GM13976 (cell line): ENCODE measurements around the gene PCSK6.

Source experiments
- DNase-seq: peaks from one replicate; pipeline ENCODE4 v3.0.0; 2012; ENCODE audit warnings: low spot score
- CTCF ChIP-seq: IDR thresholded peaks from 2 replicates; pipeline ENCODE4 v1.5.1; 2012; ENCODE audit warnings: borderline replicate concordance, mild to moderate bottlenecking; ENCODE audit not compliant: insufficient read depth; ENCODE audit errors: extremely low read depth, missing control alignments, control extremely low read depth
- in situ Hi-C: fragments of 300-500 bp; cut with MboI; formaldehyde crosslinking; loops from one replicate; pipeline ENCODE4 v1.12.0; 2022; ENCODE audit warnings: low sequenced_read_pairs, mixed read lengths, inconsistent platforms; ENCODE audit not compliant: unreplicated experiment

PCSK6 gene

GRCh38 chr15:101523560-101523940 lies 34.0 kb upstream of the PCSK6 start:
- DNase-seq: peak; percentile 18
- in situ Hi-C loops: no loop called here
- TF ChIP-seq CTCF: no peak

GRCh38 chr15:101522621-101523559 lies 33.4 kb upstream of the PCSK6 start:
- in situ Hi-C loops: no loop called here
- TF ChIP-seq CTCF: no peak
- peak; percentile 13 for DNase-seq

GRCh38 chr15:101522091-101522490 lies 32.6 kb upstream of the PCSK6 start:
- no peak for DNase-seq
- in situ Hi-C loops: no loop called here

GRCh38 chr15:101521591-101521990 lies 32.1 kb upstream of the PCSK6 start:
- no peak for TF ChIP-seq CTCF
- peak; percentile 8 for DNase-seq
- in situ Hi-C loops: no loop called here

More at GRCh38 chr15:101522091-101522490, 32.6 kb upstream of the PCSK6 start:
- TF ChIP-seq CTCF: no peak

GRCh38 chr15:101521069-101521468 lies 31.6 kb upstream of the PCSK6 start:
- in situ Hi-C loops: no loop called here
- no peak for TF ChIP-seq CTCF
- no peak for DNase-seq

GRCh38 chr15:101520395-101520794 lies 30.9 kb upstream of the PCSK6 start:
- no peak for DNase-seq
- no peak for TF ChIP-seq CTCF
- in situ Hi-C loops: no loop called here
